Glutamatergic neuron (in vitro differentiated cells): Measurements from ENCODE around the gene NIBAN1. TPM values are rescaled to one million over a fixed set of nuclear protein-coding genes. Genes with fewer than 3 reads are reported as not detected.

Source experiments
- DNase-seq: peaks from one replicate; pipeline ENCODE4 v3.0.0; 2022
- H3K27ac Mint-ChIP-seq: one replicate; pipeline ENCODE4 v1.8.0; 2020; ENCODE audit warnings: mild to moderate bottlenecking, mixed read lengths, inconsistent platforms; ENCODE audit not compliant: unreplicated experiment
- H3K27me3 Mint-ChIP-seq: one replicate; pipeline ENCODE4 v1.8.0; 2020; ENCODE audit warnings: mild to moderate bottlenecking, moderate library complexity, mixed read lengths, inconsistent platforms; ENCODE audit not compliant: unreplicated experiment
- H3K36me3 Mint-ChIP-seq: one replicate; pipeline ENCODE4 v1.8.0; 2020; ENCODE audit warnings: mild to moderate bottlenecking, mixed read lengths, inconsistent platforms; ENCODE audit not compliant: unreplicated experiment
- H3K4me1 Mint-ChIP-seq: one replicate; pipeline ENCODE4 v1.8.0; 2020; ENCODE audit warnings: mild to moderate bottlenecking, low read depth, mixed read lengths, inconsistent platforms; ENCODE audit not compliant: unreplicated experiment
- H3K4me3 Mint-ChIP-seq: one replicate; pipeline ENCODE4 v1.8.0; 2020; ENCODE audit warnings: mild to moderate bottlenecking, mixed read lengths, inconsistent platforms; ENCODE audit not compliant: unreplicated experiment
- H3K9me3 Mint-ChIP-seq: one replicate; pipeline ENCODE4 v1.8.0; 2020; ENCODE audit warnings: mild to moderate bottlenecking, moderate library complexity, mixed read lengths, inconsistent platforms; ENCODE audit not compliant: unreplicated experiment
- CTCF ChIP-seq: fragments of 200-600 bp; sonication (generic); IDR thresholded peaks from one replicate; pipeline ENCODE4 v1.5.0; 2021; ENCODE audit not compliant: partially characterized antibody, unreplicated experiment
- total RNA-seq: library from RNA; stranded (reverse); fragmentation: NEBNext Ultra II Directional; extraction: Animal tissue kit (Norgen Biotek cat#: 25700); gene quantifications from one replicate; pipeline ENCODE4 v1.2.1, GENCODE V29; 2021; ENCODE audit not compliant: unreplicated experiment

The NIBAN1 gene
- total RNA-seq, 1 donor from 2014 or later = 2.4 TPM

DNA sequence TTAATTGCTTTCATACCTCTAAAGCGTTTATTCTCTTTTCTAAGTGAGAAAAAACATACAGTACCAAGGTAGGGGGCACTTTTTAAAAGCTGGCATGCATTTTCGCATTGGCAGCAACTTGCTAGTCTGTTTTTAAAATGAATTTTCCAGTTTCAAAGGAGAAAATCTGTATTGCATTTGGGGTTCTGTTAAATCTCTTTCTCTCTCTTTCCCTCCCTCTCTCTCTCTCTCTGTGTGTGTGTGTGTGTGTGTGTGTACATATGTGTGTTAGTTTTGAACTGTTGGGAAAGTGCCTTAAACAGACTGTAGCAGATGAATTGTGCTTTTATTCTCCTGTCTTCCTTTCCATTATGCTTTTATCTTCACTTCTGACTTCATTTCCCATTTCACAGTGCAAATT lies 7.3 kb downstream of the NIBAN1 start:
- no peaks in the 10 kb centered on the region for H3K9me3 Mint-ChIP-seq
- no peak for DNase-seq
- no peak for TF ChIP-seq CTCF
- H3K36me3 Mint-ChIP-seq = no peaks in the 10 kb centered on the region
- H3K4me1 Mint-ChIP-seq = no peaks in the 10 kb centered on the region
- H3K27me3 Mint-ChIP-seq = no peaks in the 10 kb centered on the region
- no peak overlapping the region for H3K4me3 Mint-ChIP-seq
- no peak overlapping the region for H3K27ac Mint-ChIP-seq

DNA sequence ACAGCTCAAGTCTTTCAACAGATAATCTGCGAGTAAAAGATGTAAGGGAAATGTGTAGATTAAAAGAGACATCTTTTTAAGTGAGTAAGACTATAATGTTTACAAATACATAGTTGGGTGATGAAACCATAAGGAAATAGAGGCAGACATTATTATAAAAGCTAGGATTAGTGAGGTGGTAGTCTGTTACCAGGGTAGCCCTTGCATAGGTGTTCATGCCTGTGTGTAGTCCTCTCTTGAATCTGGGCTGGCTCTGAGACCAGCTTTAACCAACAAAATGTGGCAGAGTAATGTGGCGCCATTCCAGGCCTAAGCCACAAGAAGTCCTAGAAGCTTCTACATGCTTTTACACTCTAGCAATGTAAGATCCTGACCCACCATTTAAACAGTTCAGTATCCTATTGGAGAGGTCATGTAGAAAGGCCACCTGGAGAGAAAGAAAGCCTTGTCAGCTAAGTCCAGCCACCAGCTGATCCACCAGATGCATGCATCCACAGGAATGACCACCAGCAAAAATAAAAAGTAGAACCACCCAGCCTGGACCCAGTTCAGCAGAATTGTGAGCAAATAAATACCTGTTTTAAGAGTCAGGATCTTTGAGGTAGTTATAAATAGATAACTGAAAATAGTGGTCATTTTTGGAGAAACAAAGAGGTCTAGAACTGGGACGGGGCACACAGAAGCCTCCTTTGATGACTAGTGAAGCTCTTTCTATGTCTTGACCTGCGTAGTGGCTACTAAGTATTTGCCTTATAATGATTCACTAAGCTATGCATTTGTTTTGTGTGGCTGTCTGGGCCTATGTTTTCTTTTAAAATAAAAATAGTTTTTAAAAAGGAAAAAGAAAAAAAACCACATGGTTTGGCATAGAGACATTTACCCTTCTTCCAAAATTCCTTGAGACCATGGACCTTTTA lies 8.1 kb downstream of the NIBAN1 start:
- Mint-ChIP-seq H3K27me3 (no peaks in the 10 kb centered on the region), H3K9me3 (no peaks in the 10 kb centered on the region), H3K4me3 (no peak overlapping the region), H3K4me1 (no peaks in the 10 kb centered on the region), H3K36me3 (no peaks in the 10 kb centered on the region), H3K27ac (no peak overlapping the region)
- no peak for DNase-seq
- no peak for TF ChIP-seq CTCF

GRCh38 chr1:184965439-184965838 lies 8.9 kb downstream of the NIBAN1 start:
- no peak for TF ChIP-seq CTCF
- no peak overlapping the region for H3K27ac Mint-ChIP-seq

GRCh38 chr1:184959626-184960025 lies 14.7 kb downstream of the NIBAN1 start:
- Mint-ChIP-seq H3K36me3 (no peaks in the 10 kb centered on the region), H3K4me3 (no peak overlapping the region), H3K27ac (no peak overlapping the region), H3K27me3 (peaks cover 1% of the 10 kb centered on the region), H3K9me3 (no peaks in the 10 kb centered on the region), H3K4me1 (no peaks in the 10 kb centered on the region)
- no peak for TF ChIP-seq CTCF
- DNase-seq = no peak

More at GRCh38 chr1:184965439-184965838, 8.9 kb downstream of the NIBAN1 start:
- no peak for DNase-seq
- Mint-ChIP-seq H3K4me3 (no peak overlapping the region), H3K36me3 (no peaks in the 10 kb centered on the region), H3K9me3 (no peaks in the 10 kb centered on the region), H3K27me3 (no peaks in the 10 kb centered on the region), H3K4me1 (no peaks in the 10 kb centered on the region)
